SU-DHL-6 (cell line): ENCODE results near the gene PYGB.

Experiments
- CTCF ChIP-seq: fragments of 200-600 bp; sonication (generic); IDR thresholded peaks from one replicate; pipeline ENCODE4 v1.5.1; 2017; ENCODE audit warnings: antibody characterized with exemption, mild to moderate bottlenecking, low read length, moderate library complexity; ENCODE audit not compliant: insufficient read depth, poor library complexity, severe bottlenecking
- EZH2phosphoT487 ChIP-seq: fragments of 200-600 bp; sonication (generic), shearing (Covaris generic); conservative IDR thresholded peaks from 2 replicates; pipeline ENCODE4 v1.6.1; 2018; ENCODE audit warnings: mild to moderate bottlenecking, antibody characterized with exemption, low read length, moderate library complexity, mixed read lengths

DNA sequence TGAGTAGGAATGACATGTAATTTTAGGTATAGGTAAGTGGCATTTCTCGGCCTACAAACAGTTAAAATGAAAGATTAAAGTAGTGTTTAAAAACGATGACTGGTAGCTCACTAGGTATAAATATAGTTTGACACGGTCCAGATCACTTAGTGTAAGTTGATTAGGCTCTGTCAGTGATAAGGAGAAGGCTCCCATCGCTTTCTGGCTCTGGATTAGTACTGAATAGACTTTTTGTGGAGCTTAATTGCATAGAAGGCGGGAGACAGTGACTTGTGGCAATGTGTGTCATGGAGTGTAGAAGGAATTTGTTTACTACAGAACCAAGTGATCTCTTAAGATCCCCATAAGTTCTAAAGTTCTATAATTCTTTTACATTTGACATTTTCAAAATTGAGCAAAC lies 6.7 kb downstream of the PYGB start:
- TF ChIP-seq CTCF, result no peak
- no peak for TF ChIP-seq EZH2phosphoT487
